SJSA1 (cell line): ENCODE measurements around the gene SH3RF2. TPM values are rescaled to one million over a fixed set of nuclear protein-coding genes. Genes with fewer than 3 reads are reported as not detected.
"Not testable (repeated sequence)": the region's sequence is repeated elsewhere in the genome, so short reads cannot be mapped to it uniquely, and the experiment has no call there.

Experiments
- DNase-seq, 2 experiments: peaks; one replicate each; pipeline ENCODE4 v3.0.0-alpha.2; 2015 to 2020; ENCODE audit warnings: low spot score in 2 of 2, low read depth in 1 of 2
- H3K27ac ChIP-seq: fragments of 250-450 bp; sonication (Bioruptor Pico); 2 replicates; pipeline ENCODE4 v1.5.1; 2020; ENCODE audit warnings: mild to moderate bottlenecking, moderate library complexity
- H3K27me3 ChIP-seq: fragments of 250-450 bp; sonication (Bioruptor Pico); replicated peaks from 2 replicates; pipeline ENCODE4 v1.5.1; 2020; ENCODE audit warnings: mild to moderate bottlenecking, moderate library complexity
- H3K36me3 ChIP-seq: fragments of 250-450 bp; sonication (Bioruptor Pico); 2 replicates; pipeline ENCODE4 v1.5.1; 2020; ENCODE audit warnings: mild to moderate bottlenecking
- H3K4me1 ChIP-seq: fragments of 250-450 bp; sonication (Bioruptor Pico); replicated peaks from 2 replicates; pipeline ENCODE4 v1.6.1; 2021; ENCODE audit warnings: mild to moderate bottlenecking
- H3K4me3 ChIP-seq: fragments of 250-450 bp; sonication (Bioruptor Pico); 2 replicates; pipeline ENCODE4 v1.5.1; 2020; ENCODE audit warnings: mild to moderate bottlenecking
- H3K9me3 ChIP-seq: fragments of 250-450 bp; sonication (Bioruptor Pico); replicated peaks from 2 replicates; pipeline ENCODE4 v1.5.1; 2020; ENCODE audit warnings: mild to moderate bottlenecking
- total RNA-seq: library from RNA; depleted of rRNA; stranded (reverse); fragments of >200 nt; shearing (Covaris generic); gene quantifications from 2 replicates; pipeline ENCODE4 v1.2.3, GENCODE V29; 2014

Gene SH3RF2
- total RNA-seq, 1 experiment from 2014 or later = 23.1 TPM

GRCh38 chr5:145981589-145982571 is 45.5 kb downstream of the SH3RF2 start:
- H3K36me3 ChIP-seq = peaks cover 55% of the 10 kb centered on the region
- H3K4me3 ChIP-seq = no peak overlapping the region
- no peak overlapping the region for H3K27ac ChIP-seq
- H3K9me3 ChIP-seq = 0 out of 2 replicates have a peak, but pooled peaks cover 3% of the 10 kb centered on the region
- peaks cover 23% of the 10 kb centered on the region for H3K4me1 ChIP-seq
- H3K27me3 ChIP-seq = no peaks in the 10 kb centered on the region
- no peak for DNase-seq

GRCh38 chr5:145982572-145983318 is 46.4 kb downstream of the SH3RF2 start:
- H3K4me1 ChIP-seq = peaks cover 27% of the 10 kb centered on the region
- no peak for DNase-seq
- no peak overlapping the region for H3K4me3 ChIP-seq

DNA sequence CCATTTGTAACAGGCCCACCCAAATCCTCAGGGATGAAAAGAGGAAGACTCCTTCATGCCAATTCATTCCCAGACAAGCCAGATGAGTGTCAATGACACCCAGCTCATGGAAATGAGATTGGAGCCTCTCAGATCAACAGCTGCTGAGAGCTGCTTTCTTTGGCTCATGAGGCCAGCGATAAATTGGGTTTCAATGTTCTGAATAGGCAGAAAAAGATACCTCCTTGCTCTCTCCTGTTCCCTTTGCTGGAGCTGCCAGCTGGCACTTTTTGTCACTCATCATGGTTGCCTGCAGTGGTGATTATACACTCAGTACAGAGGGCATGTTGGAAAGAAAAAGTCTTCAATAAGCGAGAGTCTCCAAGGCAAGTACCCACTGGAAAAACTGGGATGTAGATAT is 47.1 kb downstream of the SH3RF2 start:
- peaks cover 33% of the 10 kb centered on the region for H3K4me1 ChIP-seq
- no peak overlapping the region for H3K27ac ChIP-seq
- H3K4me3 ChIP-seq = no peak overlapping the region
- 0 out of 2 replicates have a peak, but pooled peaks cover 3% of the 10 kb centered on the region for H3K9me3 ChIP-seq
- no peak for DNase-seq
- H3K36me3 ChIP-seq = peaks cover 48% of the 10 kb centered on the region
- H3K27me3 ChIP-seq = no peaks in the 10 kb centered on the region

More at GRCh38 chr5:145982572-145983318, 46.4 kb downstream of the SH3RF2 start:
- H3K27ac ChIP-seq = no peak overlapping the region
- 0 out of 2 replicates have a peak, but pooled peaks cover 3% of the 10 kb centered on the region for H3K9me3 ChIP-seq
- H3K27me3 ChIP-seq = no peaks in the 10 kb centered on the region
- peaks cover 50% of the 10 kb centered on the region for H3K36me3 ChIP-seq

DNA sequence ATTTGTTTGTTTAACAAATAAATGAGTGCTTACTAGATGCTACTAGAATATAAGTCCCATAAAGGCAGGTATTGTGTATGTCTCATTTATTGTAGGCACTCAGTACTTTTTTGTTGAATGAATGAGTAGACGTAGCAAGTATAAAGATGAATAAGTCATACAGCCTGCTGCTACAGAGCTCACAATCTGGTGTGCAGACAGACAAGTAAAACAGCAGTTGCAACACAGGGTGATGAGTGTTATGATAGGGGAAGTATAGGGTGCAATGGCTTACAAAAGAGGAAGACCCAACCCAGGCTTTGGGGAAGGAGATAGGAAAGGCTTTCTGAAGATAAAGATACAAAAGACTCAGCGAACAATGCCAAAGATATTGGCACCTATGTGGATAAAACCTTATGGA is 47.7 kb downstream of the SH3RF2 start:
- Histone ChIP-seq H3K27me3 (no peaks in the 10 kb centered on the region), H3K36me3 (peaks cover 48% of the 10 kb centered on the region), H3K4me1 (peaks cover 33% of the 10 kb centered on the region), H3K9me3 (0 out of 2 replicates have a peak, but pooled peaks cover 3% of the 10 kb centered on the region), H3K27ac (no peak overlapping the region), H3K4me3 (no peak overlapping the region)
- no peak for DNase-seq

DNA sequence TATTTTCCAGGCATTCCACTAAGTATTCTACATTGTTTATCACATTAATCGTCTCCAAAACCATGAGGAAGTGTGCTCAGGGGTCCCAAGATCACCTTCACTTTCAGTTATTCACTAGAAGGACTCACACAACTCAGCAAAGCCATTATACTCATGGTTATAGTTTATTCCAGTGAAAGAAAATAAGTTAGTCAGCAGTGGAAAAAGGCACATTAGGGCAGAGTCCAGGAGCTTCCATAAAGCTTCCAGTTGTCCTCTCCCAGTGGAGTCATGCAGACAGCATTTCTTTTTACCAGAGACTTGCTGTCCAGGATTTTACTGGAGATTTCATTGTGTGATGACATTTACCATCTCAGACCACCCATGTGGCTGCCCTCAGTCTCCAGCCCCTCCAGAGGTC is 51.5 kb downstream of the SH3RF2 start:
- H3K36me3 ChIP-seq = peaks cover 47% of the 10 kb centered on the region
- peaks cover 19% of the 10 kb centered on the region for H3K4me1 ChIP-seq
- peak in 1 of 2 experiments; percentile 47 for DNase-seq
- no peak overlapping the region for H3K4me3 ChIP-seq
- H3K27me3 ChIP-seq = no peaks in the 10 kb centered on the region
- no peaks in the 10 kb centered on the region; the same call in 1 of the 2 replicates for H3K9me3 ChIP-seq
- peak overlapping the region; percentile 12; the same call in 1 of the 2 replicates for H3K27ac ChIP-seq

- no peak for DNase-seq
- peaks cover 48% of the 10 kb centered on the region for H3K36me3 ChIP-seq
- H3K9me3 ChIP-seq = peaks cover 5% of the 10 kb centered on the region; the same call in 1 of the 2 replicates
- H3K27me3 ChIP-seq = no peaks in the 10 kb centered on the region
- no peak overlapping the region for H3K4me3 ChIP-seq
- peaks cover 19% of the 10 kb centered on the region for H3K4me1 ChIP-seq
- H3K27ac ChIP-seq = no peak overlapping the region
These were observed 52.6 kb downstream of the SH3RF2 start for GRCh38 chr5:145988993-145989392.

DNA sequence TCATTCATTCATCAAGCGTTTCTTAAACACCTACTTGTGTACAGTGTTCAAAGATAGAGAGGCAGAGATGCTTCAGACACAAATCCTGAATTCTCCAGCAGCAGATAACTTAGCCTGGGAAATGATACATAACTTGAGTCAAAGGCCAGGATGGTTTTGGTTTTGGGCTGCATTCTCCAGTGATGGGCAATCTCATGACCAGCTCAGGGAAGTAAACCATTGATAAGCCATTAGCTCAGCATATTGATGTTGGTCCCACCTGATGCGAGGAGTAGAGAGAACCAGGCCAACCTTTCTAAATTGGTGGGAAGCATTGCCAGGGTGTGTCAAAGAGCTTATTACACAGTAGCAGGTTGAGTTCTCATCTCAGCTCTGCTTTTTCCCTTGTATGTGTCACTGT is 53.0 kb downstream of the SH3RF2 start:
- peaks cover 19% of the 10 kb centered on the region for H3K4me1 ChIP-seq
- peaks cover 52% of the 10 kb centered on the region for H3K36me3 ChIP-seq
- no peaks in the 10 kb centered on the region for H3K27me3 ChIP-seq
- no peak for DNase-seq
- H3K27ac ChIP-seq = no peak overlapping the region
- H3K4me3 ChIP-seq = no peak overlapping the region
- peaks cover 5% of the 10 kb centered on the region; the same call in 1 of the 2 replicates for H3K9me3 ChIP-seq

GRCh38 chr5:145990170-145990569 is 53.8 kb downstream of the SH3RF2 start:
- Histone ChIP-seq H3K4me1 (peaks cover 19% of the 10 kb centered on the region), H3K4me3 (no peak overlapping the region), H3K36me3 (peaks cover 47% of the 10 kb centered on the region), H3K9me3 (peaks cover 5% of the 10 kb centered on the region; the same call in 1 of the 2 replicates), H3K27me3 (no peaks in the 10 kb centered on the region), H3K27ac (no peak overlapping the region)
- DNase-seq = no peak

- Histone ChIP-seq H3K4me1 (peaks cover 19% of the 10 kb centered on the region), H3K27ac (no peak overlapping the region), H3K36me3 (peaks cover 47% of the 10 kb centered on the region), H3K9me3 (peaks cover 5% of the 10 kb centered on the region; the same call in 1 of the 2 replicates), H3K27me3 (no peaks in the 10 kb centered on the region), H3K4me3 (no peak overlapping the region)
- no peak for DNase-seq
These were observed 54.7 kb downstream of the SH3RF2 start for GRCh38 chr5:145991044-145991575.

GRCh38 chr5:145993538-145993937 is 57.2 kb downstream of the SH3RF2 start:
- H3K27ac ChIP-seq, H3K9me3 ChIP-seq, H3K4me1 ChIP-seq, DNase-seq, H3K4me3 ChIP-seq, H3K27me3 ChIP-seq: not testable (repeated sequence)
- peaks cover 53% of the 10 kb centered on the region for H3K36me3 ChIP-seq

- H3K36me3 ChIP-seq = peaks cover 58% of the 10 kb centered on the region
- H3K27me3 ChIP-seq = no peaks in the 10 kb centered on the region
- H3K4me1 ChIP-seq = peaks cover 1% of the 10 kb centered on the region; the same call in 1 of the 2 replicates
- H3K27ac ChIP-seq = no peak overlapping the region
- peaks cover 5% of the 10 kb centered on the region; the same call in 1 of the 2 replicates for H3K9me3 ChIP-seq
- DNase-seq = no peak
- H3K4me3 ChIP-seq = no peak overlapping the region
These were observed 59.8 kb downstream of the SH3RF2 start for GRCh38 chr5:145996135-145996534.

DNA sequence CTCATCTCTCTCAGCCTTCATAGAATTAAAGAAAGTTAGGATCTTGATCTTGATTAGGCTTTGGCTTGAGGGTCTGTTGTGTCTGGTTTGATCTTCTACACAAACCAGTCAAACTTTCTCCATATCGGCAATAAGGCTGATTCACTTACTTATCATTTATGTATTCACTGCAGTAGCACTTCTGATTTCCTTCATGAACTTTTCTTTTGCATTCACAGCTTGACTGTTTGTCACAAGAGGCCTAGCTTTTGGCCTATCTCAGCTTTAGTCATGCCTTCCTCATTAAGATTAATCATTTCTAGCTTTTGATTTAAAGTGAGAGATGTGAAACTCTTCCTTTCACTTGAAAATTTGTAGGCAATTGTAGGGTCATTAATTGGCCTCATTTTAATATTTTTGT is 62.8 kb downstream of the SH3RF2 start:
- H3K4me3 ChIP-seq = no peak overlapping the region
- H3K9me3 ChIP-seq = no peaks in the 10 kb centered on the region

DNA sequence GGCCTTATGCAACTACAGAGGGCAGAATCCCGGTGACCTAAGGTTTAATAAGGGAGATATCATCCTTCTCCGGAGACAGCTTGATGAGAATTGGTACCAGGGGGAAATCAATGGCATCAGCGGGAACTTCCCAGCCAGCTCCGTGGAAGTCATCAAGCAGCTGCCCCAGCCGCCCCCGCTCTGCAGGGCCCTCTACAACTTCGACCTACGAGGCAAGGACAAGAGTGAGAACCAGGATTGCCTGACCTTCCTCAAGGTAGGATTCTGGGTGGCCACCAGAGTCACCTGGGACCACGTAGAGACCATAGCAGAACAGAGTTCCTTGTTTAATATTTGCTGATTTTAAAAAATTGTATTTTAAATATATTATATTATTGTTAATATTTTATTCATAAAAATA is 63.7 kb downstream of the SH3RF2 start:
- Histone ChIP-seq H3K9me3 (no peaks in the 10 kb centered on the region), H3K27me3 (no peaks in the 10 kb centered on the region), H3K27ac (no peak overlapping the region), H3K4me1 (peaks cover 8% of the 10 kb centered on the region; the same call in 1 of the 2 replicates), H3K4me3 (no peak overlapping the region), H3K36me3 (peaks cover 48% of the 10 kb centered on the region)
- no peak for DNase-seq

More for the DNA sequence above, 62.8 kb downstream of the SH3RF2 start:
- peaks cover 8% of the 10 kb centered on the region; the same call in 1 of the 2 replicates for H3K4me1 ChIP-seq
- H3K27ac ChIP-seq = no peak overlapping the region; the same call in 1 of the 2 replicates
- H3K36me3 ChIP-seq = peaks cover 49% of the 10 kb centered on the region
- no peak for DNase-seq
- H3K27me3 ChIP-seq = no peaks in the 10 kb centered on the region
